Sigmoid colon (tissue), 4 donors: ENCODE measurements around the gene TIAM1.

ENCODE experiments used
- CTCF ChIP-seq, 4 experiments: fragments of 450-650 bp in 3 of 4; fragments of 200-600 bp in 1 of 4; IDR thresholded peaks; one replicate each; pipeline ENCODE4 v1.5.1; 2016 to 2019; ENCODE audit warnings: antibody characterized with exemption in 4 of 4, mild to moderate bottlenecking in 3 of 4, moderate library complexity in 2 of 4
- EP300 ChIP-seq, 4 donors: sonication (generic); formaldehyde crosslinking; IDR thresholded peaks; one replicate each; pipeline ENCODE4 v1.6.1; 2017; ENCODE audit warnings: antibody characterized with exemption in 4 of 4
- POLR2A ChIP-seq, 2 donors: fragments of 450-650 bp; IDR thresholded peaks; one replicate each; pipeline ENCODE4 v1.6.1; 2016; ENCODE audit warnings: antibody characterized with exemption in 2 of 2, mild to moderate bottlenecking in 2 of 2, moderate library complexity in 2 of 2
- POLR2AphosphoS5 ChIP-seq, 4 donors: sonication (generic); formaldehyde crosslinking; IDR thresholded peaks; one replicate each; pipeline ENCODE4 v1.6.1; 2017; ENCODE audit warnings: antibody characterized with exemption in 4 of 4

- TF ChIP-seq EP300 (IDR thresholded peaks at IDR 0.05) (no peak), POLR2A (IDR thresholded peaks at IDR 0.05) (no peak), CTCF (IDR thresholded peaks at IDR 0.05) (no peak), POLR2AphosphoS5 (IDR thresholded peaks at IDR 0.05) (no peak)
Observed at GRCh38 chr21:31279214-31279613, 64.8 kb downstream of the TIAM1 start.
